HepG2 (cell line): ENCODE data around the gene PCDHGB2.

Source experiments
- MYC ChIP-seq: sonication (generic); formaldehyde crosslinking; IDR thresholded peaks from 2 replicates; pipeline ENCODE4 v1.9.0; 2021; ENCODE audit warnings: missing genetic modification reagents, borderline replicate concordance
- RBM22 ChIP-seq: fragments of 200-400 bp; formaldehyde crosslinking; optimal IDR thresholded peaks from 2 replicates; pipeline ENCODE3; 2017; ENCODE audit warnings: mild to moderate bottlenecking, low read length, moderate library complexity
- SMC3 ChIP-seq: IDR thresholded peaks from 2 replicates; pipeline ENCODE4 v1.6.1; 2011; ENCODE audit warnings: low read length, improper control_type of control experiment
- ZIK1 ChIP-seq: sonication (generic); formaldehyde crosslinking; IDR thresholded peaks from 2 replicates; pipeline ENCODE4 v1.5.0; 2020; ENCODE audit warnings: mild to moderate bottlenecking, low read depth, missing genetic modification reagents, borderline replicate concordance

- no peak for TF ChIP-seq ZIK1 (CRISPR knock-in tag)
- no peak for TF ChIP-seq RBM22
- TF ChIP-seq MYC (CRISPR knock-in tag): no peak
- TF ChIP-seq SMC3: no peak
Observed at GRCh38 chr5:141319202-141319601, 40.6 kb upstream of the PCDHGB2 start.
